Sigmoid colon (tissue), 7 donors: ENCODE data around the gene ECSIT. TPM values are rescaled to one million over a fixed set of nuclear protein-coding genes. Genes with fewer than 3 reads are reported as not detected.
"Not testable (repeated sequence)": the region's sequence is repeated elsewhere in the genome, so short reads cannot be mapped to it uniquely, and the experiment has no call there.

Source experiments
- DNase-seq: peaks from one replicate; pipeline ENCODE4 v3.0.0-alpha.2; 2019
- H3K27ac ChIP-seq, 4 donors: fragments of 200-600 bp; sonication (generic); one replicate each; pipeline ENCODE4 v1.5.1; 2016 to 2019; ENCODE audit warnings: mild to moderate bottlenecking in 1 of 4
- H3K27me3 ChIP-seq, 3 donors: fragments of 200-600 bp; sonication (generic); one replicate each; pipeline ENCODE4 v1.5.1; 2019; ENCODE audit warnings: mild to moderate bottlenecking in 1 of 3
- H3K36me3 ChIP-seq, 4 donors: fragments of 200-600 bp; sonication (generic); one replicate each; pipeline ENCODE4 v1.5.1; 2016 to 2019
- H3K4me1 ChIP-seq, 4 donors: fragments of 200-600 bp; sonication (generic); one replicate each; pipeline ENCODE4 v1.5.1; 2017 to 2019
- H3K4me3 ChIP-seq, 4 donors: fragments of 200-600 bp; sonication (generic); one replicate each; pipeline ENCODE4 v1.5.1; 2017 to 2019; ENCODE audit warnings: mild to moderate bottlenecking in 2 of 4, moderate library complexity in 1 of 4
- H3K9me3 ChIP-seq, 4 donors: fragments of 200-600 bp in 3 of 4; sonication (generic) in 3 of 4; one replicate each; pipeline versions ENCODE4 v1.5.1 to v1.6.1; 2013 to 2019
- EP300 ChIP-seq, 4 donors: sonication (generic); formaldehyde crosslinking; IDR thresholded peaks; one replicate each; pipeline ENCODE4 v1.6.1; 2017; ENCODE audit warnings: antibody characterized with exemption in 4 of 4
- POLR2A ChIP-seq, 2 donors: fragments of 450-650 bp; IDR thresholded peaks; one replicate each; pipeline ENCODE4 v1.6.1; 2016; ENCODE audit warnings: antibody characterized with exemption in 2 of 2, mild to moderate bottlenecking in 2 of 2, moderate library complexity in 2 of 2
- POLR2AphosphoS5 ChIP-seq, 4 donors: sonication (generic); formaldehyde crosslinking; IDR thresholded peaks; one replicate each; pipeline ENCODE4 v1.6.1; 2017; ENCODE audit warnings: antibody characterized with exemption in 4 of 4
- WGBS, 2 donors: extraction: QIAGEN DNeasy Blood & Tissue Kit; methylation state at CpG; one replicate each; pipeline ENCODE4 v1.1.7; 2013; 5-methylcytosine and 5-hydroxymethylcytosine counted together
- intact Hi-C: fragments of 100-400 bp; cut with DNase I; formaldehyde crosslinking; loops from one replicate; pipeline ENCODE4 v1.15.1; 2023
- polyA plus RNA-seq, 3 donors: library from polyadenylated mRNA; stranded (reverse); fragments of 200-250 nt; gene quantifications; one replicate each; pipeline ENCODE4 v1.2.3, GENCODE V29; 2013
- total RNA-seq, 4 donors: library from RNA; depleted of rRNA; stranded (reverse); fragments of >200 nt; gene quantifications; one replicate each; pipeline ENCODE4 v1.1.0, GENCODE V29; 2016
- TF ChIP-seq, protein P1 (sequence below), 4 experiments: fragments of 450-650 bp in 3 of 4; fragments of 200-600 bp in 1 of 4; IDR thresholded peaks; one replicate each; pipeline ENCODE4 v1.5.1; 2016 to 2019; ENCODE audit warnings: antibody characterized with exemption in 4 of 4, mild to moderate bottlenecking in 3 of 4, moderate library complexity in 2 of 4
- donor health status: healthy with polysubstance abuse.
- donor health status: Bipolar disorder and iron deficiency.
- donor health status: healthy.

The ECSIT gene
- total and polyA plus RNA-seq, 7 donors = 60.7 to 93.5 (median 75.8) TPM

DNA sequence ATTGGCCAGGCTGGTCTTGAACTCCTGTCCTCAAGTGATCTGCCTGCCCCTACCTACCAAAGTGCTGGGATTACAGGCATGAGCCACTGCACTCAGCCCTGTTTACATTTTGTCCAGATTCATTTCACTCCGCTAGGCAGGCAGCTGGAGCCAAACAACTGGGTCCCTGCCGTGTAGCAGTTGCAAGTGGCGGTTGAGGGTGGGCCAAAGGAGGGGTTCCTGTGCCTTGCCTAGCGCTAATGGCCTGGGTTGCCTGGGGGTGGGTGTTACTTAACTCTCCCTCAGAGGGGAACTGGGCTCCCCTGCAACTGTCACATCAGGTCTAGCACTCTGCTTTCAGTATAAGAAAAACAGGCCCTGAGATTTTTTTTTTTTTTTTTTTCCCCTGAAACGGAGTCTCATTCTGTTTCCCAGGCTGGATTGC lies 41.1 kb upstream of the ECSIT start:
- 58 to 77% methylated on average over 5 of the region's 5 CpGs for WGBS, 2 donors
- no peak for DNase-seq
- Histone ChIP-seq H3K36me3 (no peaks in the 10 kb centered on the region), H3K4me3 (no peak overlapping the region), H3K27ac (no peak overlapping the region), H3K9me3 (no peaks in the 10 kb centered on the region), H3K4me1 (no peaks in the 10 kb centered on the region), H3K27me3 (no peaks in the 10 kb centered on the region)
- TF ChIP-seq POLR2A (IDR thresholded peaks at IDR 0.05) (no peak), POLR2AphosphoS5 (IDR thresholded peaks at IDR 0.05) (no peak), EP300 (IDR thresholded peaks at IDR 0.05) (no peak)
- TF ChIP-seq, protein P1, sequence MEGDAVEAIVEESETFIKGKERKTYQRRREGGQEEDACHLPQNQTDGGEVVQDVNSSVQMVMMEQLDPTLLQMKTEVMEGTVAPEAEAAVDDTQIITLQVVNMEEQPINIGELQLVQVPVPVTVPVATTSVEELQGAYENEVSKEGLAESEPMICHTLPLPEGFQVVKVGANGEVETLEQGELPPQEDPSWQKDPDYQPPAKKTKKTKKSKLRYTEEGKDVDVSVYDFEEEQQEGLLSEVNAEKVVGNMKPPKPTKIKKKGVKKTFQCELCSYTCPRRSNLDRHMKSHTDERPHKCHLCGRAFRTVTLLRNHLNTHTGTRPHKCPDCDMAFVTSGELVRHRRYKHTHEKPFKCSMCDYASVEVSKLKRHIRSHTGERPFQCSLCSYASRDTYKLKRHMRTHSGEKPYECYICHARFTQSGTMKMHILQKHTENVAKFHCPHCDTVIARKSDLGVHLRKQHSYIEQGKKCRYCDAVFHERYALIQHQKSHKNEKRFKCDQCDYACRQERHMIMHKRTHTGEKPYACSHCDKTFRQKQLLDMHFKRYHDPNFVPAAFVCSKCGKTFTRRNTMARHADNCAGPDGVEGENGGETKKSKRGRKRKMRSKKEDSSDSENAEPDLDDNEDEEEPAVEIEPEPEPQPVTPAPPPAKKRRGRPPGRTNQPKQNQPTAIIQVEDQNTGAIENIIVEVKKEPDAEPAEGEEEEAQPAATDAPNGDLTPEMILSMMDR (IDR thresholded peaks at IDR 0.05) = no peak
- intact Hi-C loops = no loop called here

DNA sequence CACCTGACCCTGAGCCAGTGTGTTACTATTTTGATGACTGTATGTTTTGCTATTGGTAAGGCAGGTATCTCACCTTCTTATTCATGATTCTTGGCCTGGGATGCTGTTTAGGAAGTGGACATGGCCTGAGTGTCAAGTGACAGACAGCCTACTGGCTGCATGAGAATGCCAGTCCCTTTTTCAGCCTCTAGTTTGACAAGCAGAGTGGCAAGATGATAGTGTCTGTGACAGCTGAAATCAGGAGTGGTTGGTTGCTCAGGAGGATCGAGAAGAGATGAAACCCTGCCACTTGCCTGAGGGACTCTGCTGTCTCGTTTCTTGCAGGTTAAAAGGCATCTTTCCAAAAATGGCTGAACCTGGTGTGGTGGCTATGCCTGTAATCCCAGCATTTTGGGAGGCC lies 37.2 kb upstream of the ECSIT start:
- Histone ChIP-seq H3K4me3 (no peak overlapping the region), H3K27me3 (no peaks in the 10 kb centered on the region), H3K9me3 (no peaks in the 10 kb centered on the region), H3K4me1 (no peaks in the 10 kb centered on the region), H3K36me3 (no peaks in the 10 kb centered on the region), H3K27ac (no peak overlapping the region)
- DNase-seq = no peak
- no peak for TF ChIP-seq POLR2AphosphoS5 (IDR thresholded peaks at IDR 0.05)
- TF ChIP-seq, protein P1 (IDR thresholded peaks at IDR 0.05) = no peak
- no peak for TF ChIP-seq EP300 (IDR thresholded peaks at IDR 0.05)
- TF ChIP-seq POLR2A (IDR thresholded peaks at IDR 0.05) = no peak
- WGBS, 2 donors = 87 to 92% methylated on average over 2 of the region's 2 CpGs
- intact Hi-C loops = no loop called here

DNA sequence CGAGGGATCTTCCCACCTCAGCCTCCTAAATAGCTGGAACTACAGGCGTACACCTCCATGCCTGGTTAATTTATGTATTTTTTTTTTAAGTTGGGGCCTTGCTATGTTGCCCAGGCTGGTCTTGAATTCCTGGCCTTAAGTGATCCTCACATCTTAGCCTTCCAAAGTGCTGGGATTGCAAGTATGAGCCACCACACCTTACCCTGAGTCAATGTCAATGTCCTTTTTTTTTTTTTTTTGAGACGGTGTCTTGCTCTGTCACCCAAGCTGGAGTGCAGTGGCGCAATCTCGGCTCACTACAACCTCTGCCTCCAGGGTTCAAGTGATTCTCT lies 36.7 kb upstream of the ECSIT start:
- H3K4me1 ChIP-seq = not testable (repeated sequence)
- 89 to 91% methylated on average over 5 of the region's 5 CpGs for WGBS, 2 donors

DNA sequence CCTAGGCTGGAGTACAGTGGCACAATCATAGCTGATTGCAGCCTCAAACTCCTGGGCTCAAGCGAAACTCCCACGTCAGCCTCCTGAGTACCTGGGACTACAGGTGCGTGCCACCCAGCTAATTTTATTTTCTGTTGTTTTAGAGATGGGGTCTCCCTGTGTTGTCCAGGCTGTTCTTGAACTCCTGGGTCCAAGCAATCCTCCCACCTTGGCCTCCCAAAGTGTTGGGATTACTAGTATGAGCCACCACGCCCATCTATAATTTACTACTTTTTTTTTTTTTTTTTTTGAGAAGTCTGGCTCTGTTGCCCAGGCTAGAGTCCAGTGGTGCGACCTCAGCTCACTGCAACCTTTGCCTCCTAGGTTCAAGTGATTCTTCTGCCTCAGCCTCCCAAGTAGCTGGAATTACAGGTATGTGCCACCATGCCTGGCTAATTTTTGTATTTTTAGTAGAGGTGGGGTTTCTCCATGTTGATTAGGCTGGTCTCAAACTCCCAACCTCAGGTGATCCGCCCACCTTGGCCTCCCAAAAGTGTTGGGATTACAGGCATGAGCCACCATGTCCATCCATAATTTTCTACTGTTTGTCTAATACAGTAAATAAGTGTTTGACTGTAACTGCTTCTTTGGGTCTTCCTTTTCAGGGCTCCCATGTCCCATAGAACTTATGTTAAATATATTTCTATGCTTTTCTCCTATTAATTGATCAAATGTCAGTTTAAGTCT lies 35.3 kb upstream of the ECSIT start:
- not testable (repeated sequence) for H3K4me3 ChIP-seq, H3K9me3 ChIP-seq, DNase-seq, H3K27ac ChIP-seq, H3K27me3 ChIP-seq, H3K36me3 ChIP-seq
- peaks cover 0 to 15% (median 11%) of the 10 kb centered on the region in 4 donors for H3K4me1 ChIP-seq
- WGBS, 2 donors = 91 to 93% methylated on average over 6 of the region's 6 CpGs
- intact Hi-C loops = loop anchor here (5.0 kb wide), 1 partner anchor 37 kb away; the partner anchor contains the start of gene ECSIT

More for the DNA sequence above, 36.7 kb upstream of the ECSIT start:
- H3K4me3 ChIP-seq, H3K27ac ChIP-seq, H3K9me3 ChIP-seq, DNase-seq, H3K36me3 ChIP-seq, H3K27me3 ChIP-seq, intact Hi-C loops: not testable (repeated sequence)

DNA sequence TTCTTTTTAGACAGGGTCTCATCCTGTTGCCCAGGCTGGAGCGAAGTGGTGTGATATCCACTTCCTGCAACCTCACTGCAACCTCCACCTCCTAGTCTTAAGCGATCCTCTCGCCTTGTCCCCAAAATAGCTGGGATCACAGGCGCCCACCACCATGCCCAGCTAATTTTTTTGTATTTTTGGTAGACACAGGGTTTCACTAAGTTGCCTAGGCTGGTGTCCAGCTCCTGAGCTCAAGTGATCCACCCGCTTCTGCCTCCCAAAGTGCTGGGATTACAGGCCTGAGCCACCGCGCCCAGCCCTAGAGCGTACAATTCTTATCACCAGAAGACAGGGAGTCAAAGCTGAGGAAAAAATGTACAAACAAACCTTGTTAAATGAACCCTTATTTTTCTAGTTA lies 34.6 kb upstream of the ECSIT start:
- peaks cover 0 to 16% (median 12%) of the 10 kb centered on the region in 4 donors for H3K4me1 ChIP-seq
- no peaks in the 10 kb centered on the region for H3K27me3 ChIP-seq
- TF ChIP-seq, protein P1 (IDR thresholded peaks at IDR 0.05) = no peak
- TF ChIP-seq POLR2A (IDR thresholded peaks at IDR 0.05) (no peak), POLR2AphosphoS5 (IDR thresholded peaks at IDR 0.05) (no peak), EP300 (IDR thresholded peaks at IDR 0.05) (no peak)
- intact Hi-C loops = loop anchor here (5.0 kb wide), 1 partner anchor 36 kb away; the partner anchor contains the start of gene ECSIT
- no peak for DNase-seq
- H3K27ac ChIP-seq = no peak overlapping the region
- no peaks in the 10 kb centered on the region for H3K9me3 ChIP-seq
- WGBS, 2 donors = 87 to 91% methylated on average over 8 of the region's 8 CpGs
- no peaks in the 10 kb centered on the region for H3K36me3 ChIP-seq
- H3K4me3 ChIP-seq = no peak overlapping the region
